Keratinocyte (primary cell): Measurements from ENCODE around the gene ATP5F1D.

Experiments used
- EZH2 ChIP-seq: IDR thresholded peaks from one replicate; pipeline ENCODE4 v1.6.1; 2012; ENCODE audit warnings: inconsistent platforms, mild to moderate bottlenecking, low read length, moderate library complexity
- TF ChIP-seq, protein P1 (sequence below), 3 experiments: IDR thresholded peaks in 1 of 3; conservative IDR thresholded peaks in 1 of 3; optimal IDR thresholded peaks in 1 of 3; 2 replicates in 2 of 3; 3 replicates in 1 of 3; pipeline versions ENCODE3 to v1.5.1; 2011; ENCODE audit warnings: low read length in 3 of 3, mild to moderate bottlenecking in 3 of 3, moderate library complexity in 2 of 3, control low read depth in 1 of 3, inconsistent platforms in 1 of 3; ENCODE audit not compliant: insufficient read depth in 2 of 3; ENCODE audit errors: extremely low read depth in 1 of 3

GRCh38 chr19:1275976-1276627 is 34.6 kb downstream of the ATP5F1D start:
- TF ChIP-seq, protein P1, sequence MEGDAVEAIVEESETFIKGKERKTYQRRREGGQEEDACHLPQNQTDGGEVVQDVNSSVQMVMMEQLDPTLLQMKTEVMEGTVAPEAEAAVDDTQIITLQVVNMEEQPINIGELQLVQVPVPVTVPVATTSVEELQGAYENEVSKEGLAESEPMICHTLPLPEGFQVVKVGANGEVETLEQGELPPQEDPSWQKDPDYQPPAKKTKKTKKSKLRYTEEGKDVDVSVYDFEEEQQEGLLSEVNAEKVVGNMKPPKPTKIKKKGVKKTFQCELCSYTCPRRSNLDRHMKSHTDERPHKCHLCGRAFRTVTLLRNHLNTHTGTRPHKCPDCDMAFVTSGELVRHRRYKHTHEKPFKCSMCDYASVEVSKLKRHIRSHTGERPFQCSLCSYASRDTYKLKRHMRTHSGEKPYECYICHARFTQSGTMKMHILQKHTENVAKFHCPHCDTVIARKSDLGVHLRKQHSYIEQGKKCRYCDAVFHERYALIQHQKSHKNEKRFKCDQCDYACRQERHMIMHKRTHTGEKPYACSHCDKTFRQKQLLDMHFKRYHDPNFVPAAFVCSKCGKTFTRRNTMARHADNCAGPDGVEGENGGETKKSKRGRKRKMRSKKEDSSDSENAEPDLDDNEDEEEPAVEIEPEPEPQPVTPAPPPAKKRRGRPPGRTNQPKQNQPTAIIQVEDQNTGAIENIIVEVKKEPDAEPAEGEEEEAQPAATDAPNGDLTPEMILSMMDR (optimal IDR thresholded peaks at IDR 0.05 in 1 of 3, IDR thresholded peaks at IDR 0.05 in 1 of 3, conservative IDR thresholded peaks at IDR 0.05 in 1 of 3; ENCODE audit: extremely low read depth in 1 of 3, insufficient read depth in 2 of 3, low read length in 3 of 3) = no peak
- TF ChIP-seq EZH2 = no peak
